ENCODE results near the gene CYLD.

The CYLD gene

GRCh38 chr16:50806099-50807062, 64.5 kb downstream of the CYLD start (continued):
- TF ChIP-seq HOXC10 (CRISPR knock-in tag; IDR thresholded peaks at IDR 0.05) (no peak), ZNF155 (tag by site-specific recombination; IDR thresholded peaks at IDR 0.05) (no peak), ZNF16 (tag by site-specific recombination; IDR thresholded peaks at IDR 0.05; ENCODE audit: low read depth) (no peak), ZNF112 (tag by site-specific recombination; IDR thresholded peaks at IDR 0.05) (no peak), ZNF324 (tag by site-specific recombination; IDR thresholded peaks at IDR 0.05) (0 out of 2 replicates have a peak, but pooled peaks have one; percentile 14), ZNF366 (tag by site-specific recombination; conservative IDR thresholded peaks at IDR 0.05) (peak; percentile 52), ZNF292 (tag by site-specific recombination; IDR thresholded peaks at IDR 0.05; ENCODE audit: borderline replicate concordance, low read depth) (no peak), ZNF76 (tag by site-specific recombination; IDR thresholded peaks at IDR 0.05; ENCODE audit: borderline replicate concordance, low read depth) (0 out of 2 replicates have a peak, but pooled peaks have one; percentile 15), SCRT1 (tag by site-specific recombination; IDR thresholded peaks at IDR 0.05; ENCODE audit: borderline replicate concordance) (no peak), ZNF48 (tag by site-specific recombination; IDR thresholded peaks at IDR 0.05) (no peak), ZNF621 (tag by site-specific recombination; IDR thresholded peaks at IDR 0.05) (no peak), ZNF677 (tag by site-specific recombination; IDR thresholded peaks at IDR 0.05) (no peak), PRDM1 (tag by site-specific recombination; IDR thresholded peaks at IDR 0.05) (no peak), ZNF692 (tag by site-specific recombination; IDR thresholded peaks at IDR 0.05) (no peak), ZFP37 (tag by site-specific recombination; IDR thresholded peaks at IDR 0.05) (no peak), ZBTB48 (tag by site-specific recombination; IDR thresholded peaks at IDR 0.05) (peak; percentile 95), ZNF488 (tag by site-specific recombination; IDR thresholded peaks at IDR 0.05) (no peak), ZNF19 (tag by site-specific recombination; IDR thresholded peaks at IDR 0.05; ENCODE audit: low read depth) (no peak), ZNF664 (tag by site-specific recombination; IDR thresholded peaks at IDR 0.05) (0 out of 2 replicates have a peak, but pooled peaks have one; percentile 28), ZEB2 (tag by site-specific recombination; IDR thresholded peaks at IDR 0.05) (peak; percentile 23; the same call in 1 of the 2 replicates), ZNF776 (tag by site-specific recombination; IDR thresholded peaks at IDR 0.05; ENCODE audit: borderline replicate concordance) (no peak), TRIM28 (IDR thresholded peaks at IDR 0.05; ENCODE audit: borderline replicate concordance, low read length) (peak; percentile 95), ZNF274 (IDR thresholded peaks at IDR 0.05; ENCODE audit: low read length) (no peak), ZNF274 (tag by site-specific recombination; IDR thresholded peaks at IDR 0.05; ENCODE audit: borderline replicate concordance) (no peak), CTCF (tag by site-specific recombination; IDR thresholded peaks at IDR 0.05) (peak; percentile 92), ZNF341 (tag by site-specific recombination; IDR thresholded peaks at IDR 0.05; ENCODE audit: low read depth) (no peak), ZNF221 (tag by site-specific recombination; IDR thresholded peaks at IDR 0.05; ENCODE audit: borderline replicate concordance) (no peak), MZF1 (tag by site-specific recombination; IDR thresholded peaks at IDR 0.05; ENCODE audit: borderline replicate concordance) (peak; percentile 66; the same call in 1 of the 2 replicates), SP7 (tag by site-specific recombination; IDR thresholded peaks at IDR 0.05) (peak; percentile 48; the same call in 1 of the 2 replicates), ZNF549 (tag by site-specific recombination; IDR thresholded peaks at IDR 0.05) (no peak), ZFP69B (tag by site-specific recombination; IDR thresholded peaks at IDR 0.05) (no peak), ZBTB7A (tag by site-specific recombination; IDR thresholded peaks at IDR 0.05; ENCODE audit: low read depth) (no peak)
- TF ChIP-seq, protein P1, sequence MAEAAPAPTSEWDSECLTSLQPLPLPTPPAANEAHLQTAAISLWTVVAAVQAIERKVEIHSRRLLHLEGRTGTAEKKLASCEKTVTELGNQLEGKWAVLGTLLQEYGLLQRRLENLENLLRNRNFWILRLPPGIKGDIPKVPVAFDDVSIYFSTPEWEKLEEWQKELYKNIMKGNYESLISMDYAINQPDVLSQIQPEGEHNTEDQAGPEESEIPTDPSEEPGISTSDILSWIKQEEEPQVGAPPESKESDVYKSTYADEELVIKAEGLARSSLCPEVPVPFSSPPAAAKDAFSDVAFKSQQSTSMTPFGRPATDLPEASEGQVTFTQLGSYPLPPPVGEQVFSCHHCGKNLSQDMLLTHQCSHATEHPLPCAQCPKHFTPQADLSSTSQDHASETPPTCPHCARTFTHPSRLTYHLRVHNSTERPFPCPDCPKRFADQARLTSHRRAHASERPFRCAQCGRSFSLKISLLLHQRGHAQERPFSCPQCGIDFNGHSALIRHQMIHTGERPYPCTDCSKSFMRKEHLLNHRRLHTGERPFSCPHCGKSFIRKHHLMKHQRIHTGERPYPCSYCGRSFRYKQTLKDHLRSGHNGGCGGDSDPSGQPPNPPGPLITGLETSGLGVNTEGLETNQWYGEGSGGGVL (tag by site-specific recombination; IDR thresholded peaks at IDR 0.05) = no peak
- TF ChIP-seq, protein P2, sequence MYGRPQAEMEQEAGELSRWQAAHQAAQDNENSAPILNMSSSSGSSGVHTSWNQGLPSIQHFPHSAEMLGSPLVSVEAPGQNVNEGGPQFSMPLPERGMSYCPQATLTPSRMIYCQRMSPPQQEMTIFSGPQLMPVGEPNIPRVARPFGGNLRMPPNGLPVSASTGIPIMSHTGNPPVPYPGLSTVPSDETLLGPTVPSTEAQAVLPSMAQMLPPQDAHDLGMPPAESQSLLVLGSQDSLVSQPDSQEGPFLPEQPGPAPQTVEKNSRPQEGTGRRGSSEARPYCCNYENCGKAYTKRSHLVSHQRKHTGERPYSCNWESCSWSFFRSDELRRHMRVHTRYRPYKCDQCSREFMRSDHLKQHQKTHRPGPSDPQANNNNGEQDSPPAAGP (tag by site-specific recombination; IDR thresholded peaks at IDR 0.05) = no peak

Measured in HEK293 (cell line).